Keratinocyte (primary cell): ENCODE results near the gene NF1. TPM values are rescaled to one million over a fixed set of nuclear protein-coding genes. Genes with fewer than 3 reads are reported as not detected.
"Not testable (repeated sequence)": the region's sequence is repeated elsewhere in the genome, so short reads cannot be mapped to it uniquely, and the experiment has no call there.

ENCODE experiments used
- DNase-seq: peaks from one replicate; pipeline ENCODE4 v3.0.0-alpha.2; 2011; ENCODE audit warnings: low read depth, missing footprints, low spot score
- FAIRE-seq: peaks from 2 replicates; lab custom pipeline; 2011; peaks lifted over from hg19 to GRCh38; lab: Jason Lieb, UNC
- H2AFZ ChIP-seq: 2 replicates; pipeline ENCODE4 v1.6.0; 2012; ENCODE audit warnings: low read length, control low read depth, inconsistent platforms; ENCODE audit not compliant: control insufficient read depth
- H3K27ac ChIP-seq: 2 replicates; pipeline ENCODE4 v1.5.1; 2011; ENCODE audit warnings: low read length; ENCODE audit not compliant: control insufficient read depth, insufficient read depth
- H3K27me3 ChIP-seq: 3 replicates; pipeline ENCODE4 v1.6.0; 2011; ENCODE audit warnings: low read length; ENCODE audit not compliant: control insufficient read depth, insufficient read depth; ENCODE audit errors: extremely low read depth
- H3K36me3 ChIP-seq, 2 experiments: 2 replicates in 1 of 2; 3 replicates in 1 of 2; pipeline ENCODE4 v1.5.1; 2011; ENCODE audit warnings: low read length in 2 of 2, mild to moderate bottlenecking in 1 of 2; ENCODE audit not compliant: control insufficient read depth in 2 of 2, insufficient read depth in 2 of 2; ENCODE audit errors: extremely low read depth in 1 of 2
- H3K4me1 ChIP-seq: 3 replicates; pipeline ENCODE4 v1.5.1; 2011; ENCODE audit warnings: low read length; ENCODE audit not compliant: control insufficient read depth, insufficient read depth; ENCODE audit errors: extremely low read depth
- H3K4me2 ChIP-seq: 3 replicates; pipeline ENCODE4 v1.6.0; 2011; ENCODE audit warnings: low read depth, low read length; ENCODE audit not compliant: control insufficient read depth, insufficient read depth; ENCODE audit errors: extremely low read depth
- H3K4me3 ChIP-seq, 3 experiments: fragments of 200-600 bp in 1 of 3; sonication (generic) in 1 of 3; 2 replicates in 2 of 3; 3 replicates in 1 of 3; pipeline ENCODE4 v1.5.1; 2011 to 2016; ENCODE audit warnings: low read length in 3 of 3, mild to moderate bottlenecking in 3 of 3, control low read depth in 2 of 3, inconsistent platforms in 1 of 3, low read depth in 1 of 3, mixed read lengths in 1 of 3, mixed run types in 1 of 3, moderate library complexity in 1 of 3; ENCODE audit not compliant: control insufficient read depth in 2 of 3, insufficient read depth in 2 of 3; ENCODE audit errors: extremely low read depth in 1 of 3
- H3K79me2 ChIP-seq: 2 replicates; pipeline ENCODE4 v1.6.0; 2012; ENCODE audit warnings: low read length; ENCODE audit not compliant: control insufficient read depth, insufficient read depth
- H3K9ac ChIP-seq: 3 replicates; pipeline ENCODE4 v1.6.0; 2011; ENCODE audit warnings: low read length; ENCODE audit not compliant: control insufficient read depth, insufficient read depth; ENCODE audit errors: extremely low read depth
- H3K9me1 ChIP-seq: 3 replicates; pipeline ENCODE4 v1.6.0; 2011; ENCODE audit warnings: low read length; ENCODE audit not compliant: control insufficient read depth, insufficient read depth; ENCODE audit errors: extremely low read depth
- H3K9me3 ChIP-seq: 2 replicates; pipeline ENCODE4 v1.5.1; 2012; ENCODE audit warnings: low read depth, low read length; ENCODE audit not compliant: control insufficient read depth
- H4K20me1 ChIP-seq: 3 replicates; pipeline ENCODE4 v1.6.0; 2011; ENCODE audit warnings: low read length; ENCODE audit not compliant: control insufficient read depth, insufficient read depth; ENCODE audit errors: extremely low read depth
- CTCF ChIP-seq, 3 experiments: IDR thresholded peaks in 1 of 3; conservative IDR thresholded peaks in 1 of 3; optimal IDR thresholded peaks in 1 of 3; 2 replicates in 2 of 3; 3 replicates in 1 of 3; pipeline versions ENCODE3 to v1.5.1; 2011; ENCODE audit warnings: low read length in 3 of 3, mild to moderate bottlenecking in 3 of 3, moderate library complexity in 2 of 3, control low read depth in 1 of 3, inconsistent platforms in 1 of 3; ENCODE audit not compliant: insufficient read depth in 2 of 3; ENCODE audit errors: extremely low read depth in 1 of 3
- EZH2 ChIP-seq: IDR thresholded peaks from one replicate; pipeline ENCODE4 v1.6.1; 2012; ENCODE audit warnings: inconsistent platforms, mild to moderate bottlenecking, low read length, moderate library complexity
- dilution Hi-C: fragments of 300-500 bp; cut with MboI; formaldehyde crosslinking; loops from one replicate; pipeline ENCODE4 v1.7.0; 2020; ENCODE audit warnings: low sequenced_read_pairs; ENCODE audit not compliant: extremely low pct_ligation_motif_present
- polyA minus RNA-seq, 3 experiments: library from RNA; depleted of rRNA, polyadenylated mRNA; stranded (reverse); fragments of >200 nt; gene quantifications; 1 replicate in 1 of 3; 2 replicates in 1 of 3; 3 replicates in 1 of 3; pipeline ENCODE4 v1.2.3, GENCODE V29; 2011
- polyA plus RNA-seq, 5 experiments: library from polyadenylated mRNA; depleted of rRNA in 3 of 5; stranded (reverse) in 3 of 5; stranded (forward) in 1 of 5; unstranded in 1 of 5; fragments of >200 nt; gene quantifications; 1 replicate in 1 of 5; 2 replicates in 3 of 5; 3 replicates in 1 of 5; pipeline versions ENCODE4 v1.2.1 to v1.2.3, GENCODE V29; 2011 to 2012; ENCODE audit warnings: missing spikeins in 2 of 5, low read depth in 1 of 5, low replicate concordance in 1 of 5

The NF1 gene, protein sequence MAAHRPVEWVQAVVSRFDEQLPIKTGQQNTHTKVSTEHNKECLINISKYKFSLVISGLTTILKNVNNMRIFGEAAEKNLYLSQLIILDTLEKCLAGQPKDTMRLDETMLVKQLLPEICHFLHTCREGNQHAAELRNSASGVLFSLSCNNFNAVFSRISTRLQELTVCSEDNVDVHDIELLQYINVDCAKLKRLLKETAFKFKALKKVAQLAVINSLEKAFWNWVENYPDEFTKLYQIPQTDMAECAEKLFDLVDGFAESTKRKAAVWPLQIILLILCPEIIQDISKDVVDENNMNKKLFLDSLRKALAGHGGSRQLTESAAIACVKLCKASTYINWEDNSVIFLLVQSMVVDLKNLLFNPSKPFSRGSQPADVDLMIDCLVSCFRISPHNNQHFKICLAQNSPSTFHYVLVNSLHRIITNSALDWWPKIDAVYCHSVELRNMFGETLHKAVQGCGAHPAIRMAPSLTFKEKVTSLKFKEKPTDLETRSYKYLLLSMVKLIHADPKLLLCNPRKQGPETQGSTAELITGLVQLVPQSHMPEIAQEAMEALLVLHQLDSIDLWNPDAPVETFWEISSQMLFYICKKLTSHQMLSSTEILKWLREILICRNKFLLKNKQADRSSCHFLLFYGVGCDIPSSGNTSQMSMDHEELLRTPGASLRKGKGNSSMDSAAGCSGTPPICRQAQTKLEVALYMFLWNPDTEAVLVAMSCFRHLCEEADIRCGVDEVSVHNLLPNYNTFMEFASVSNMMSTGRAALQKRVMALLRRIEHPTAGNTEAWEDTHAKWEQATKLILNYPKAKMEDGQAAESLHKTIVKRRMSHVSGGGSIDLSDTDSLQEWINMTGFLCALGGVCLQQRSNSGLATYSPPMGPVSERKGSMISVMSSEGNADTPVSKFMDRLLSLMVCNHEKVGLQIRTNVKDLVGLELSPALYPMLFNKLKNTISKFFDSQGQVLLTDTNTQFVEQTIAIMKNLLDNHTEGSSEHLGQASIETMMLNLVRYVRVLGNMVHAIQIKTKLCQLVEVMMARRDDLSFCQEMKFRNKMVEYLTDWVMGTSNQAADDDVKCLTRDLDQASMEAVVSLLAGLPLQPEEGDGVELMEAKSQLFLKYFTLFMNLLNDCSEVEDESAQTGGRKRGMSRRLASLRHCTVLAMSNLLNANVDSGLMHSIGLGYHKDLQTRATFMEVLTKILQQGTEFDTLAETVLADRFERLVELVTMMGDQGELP (N-terminal part only)
- polyA plus RNA-seq (20.3 to 29.6 TPM (median 26.7 TPM) in 3 replicates), polyA minus RNA-seq (33.6 to 142 TPM (median 79.1 TPM) in 3 replicates)
- 20.7 TPM for polyA plus RNA-seq (2011; ENCODE audit: low read depth)
- 12.4 and 24.1 TPM in 2 replicates for polyA plus RNA-seq (2011; cell fraction: cytosol; rRNA removed)
- 55.0 and 60.8 TPM in 2 replicates for polyA plus RNA-seq (2011; cell fraction: nucleus; rRNA removed)
- polyA plus RNA-seq (2012; ENCODE audit: low replicate concordance), result 11.8 and 15.9 TPM in 2 replicates
- polyA minus RNA-seq (2011; cell fraction: cytosol; rRNA and poly(A)+ RNA removed), result 48.3 TPM
- 134 and 242 TPM in 2 replicates for polyA minus RNA-seq (2011; cell fraction: nucleus; rRNA and poly(A)+ RNA removed)

- Histone ChIP-seq H3K4me2 (peak within 1 kb of the TSS; percentile 99), H2AFZ (peak within 1 kb of the TSS; percentile 63), H3K36me3 (no peaks in the 10 kb centered on the region), H3K79me2 (peaks cover 43% of the 10 kb centered on the region), H3K27me3 (no peaks in the 10 kb centered on the region), H3K9me3 (no peaks in the 10 kb centered on the region), H3K4me1 (peaks cover 11% of the 10 kb centered on the region), H3K27ac (peak within 1 kb of the TSS; percentile 61), H3K9ac (peak within 1 kb of the TSS; percentile 82), H3K4me3 (peak within 1 kb of the TSS; percentile 92 to 97 (median 95)), H4K20me1 (no peaks in the 10 kb centered on the region), H3K9me1 (no peaks in the 10 kb centered on the region)
- TF ChIP-seq CTCF (optimal IDR thresholded peaks at IDR 0.05 in 1 of 3, IDR thresholded peaks at IDR 0.05 in 1 of 3, conservative IDR thresholded peaks at IDR 0.05 in 1 of 3; ENCODE audit: extremely low read depth in 1 of 3, insufficient read depth in 2 of 3, low read length in 3 of 3) (peak in 1 of 3 experiments; percentile 19), EZH2 (no peak)
- FAIRE-seq (peak; percentile 51), DNase-seq (peak; percentile 65)
- dilution Hi-C loops, result no loop called here
Measured at GRCh38 chr17:31094600-31095235, at the start of gene NF1. NF1 (plus strand) TSS chr17:31094977; CDS start chr17:31095310, 333 bp downstream.

DNA sequence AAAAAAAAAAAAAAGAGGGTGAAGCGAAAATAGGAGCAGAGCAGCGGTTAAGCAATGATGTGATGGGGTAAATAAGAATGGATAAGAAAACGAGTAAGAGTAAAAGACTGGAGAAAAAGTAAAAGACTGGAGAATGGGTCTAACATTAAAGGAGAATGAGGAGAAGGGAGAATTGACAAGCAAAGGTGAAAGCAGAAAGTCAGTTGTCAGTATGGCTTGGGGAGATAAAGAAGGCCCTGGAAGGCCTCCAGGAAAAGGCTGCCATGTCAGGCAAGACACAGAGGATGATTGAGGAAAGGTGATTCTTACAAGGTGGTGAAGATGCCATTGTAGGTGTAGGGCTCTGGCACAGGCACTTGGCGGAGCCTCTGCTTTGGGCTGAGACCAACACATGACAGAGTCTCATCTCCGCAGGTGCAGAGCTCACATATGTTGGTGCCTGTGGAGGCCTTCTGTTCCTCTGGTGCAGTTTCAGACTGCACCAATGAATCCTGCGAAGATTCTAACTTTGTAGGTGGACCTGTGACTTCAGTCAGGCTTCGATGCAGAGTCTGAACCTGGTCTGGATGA is 47.8 kb upstream of the NF1 start:
- H3K4me2 ChIP-seq, H3K79me2 ChIP-seq, FAIRE-seq, H4K20me1 ChIP-seq, DNase-seq, H3K36me3 ChIP-seq, H3K27ac ChIP-seq, H3K9ac ChIP-seq, H3K27me3 ChIP-seq, H3K4me3 ChIP-seq, dilution Hi-C loops, H3K9me1 ChIP-seq, H3K4me1 ChIP-seq, H3K9me3 ChIP-seq, H2AFZ ChIP-seq: not testable (repeated sequence)
